ENCODE data around the gene ADGRB2. TPM values are rescaled to one million over a fixed set of nuclear protein-coding genes. Genes with fewer than 3 reads are reported as not detected.
A peak's percentile ranks its signal among the peaks of the same experiment; 100 is the strongest.

Gene ADGRB2
- total RNA-seq, 2 experiments from 2014 or later: 4.0 to 11.4 TPM

- H3K4me2 ChIP-seq (ENCODE audit: low read length): no peak overlapping the region
These were observed 84.4 kb downstream of the ADGRB2 start for GRCh38 chr1:31679676-31680230.

GRCh38 chr1:31679091-31679490 is 85.0 kb downstream of the ADGRB2 start:
- intact Hi-C loops (cut with micrococcal nuclease; ENCODE audit: unreplicated experiment): no loop called here
- no peaks in the 10 kb centered on the region for H3K9me3 ChIP-seq (ENCODE audit: low read length)
- H3K4me3 ChIP-seq (ENCODE audit: low read depth, low read length, poor library complexity, severe bottlenecking): no peak overlapping the region
- H3K4me2 ChIP-seq (ENCODE audit: low read length): no peak overlapping the region
- no peaks in the 10 kb centered on the region for H3K9me2 ChIP-seq (ENCODE audit: insufficient read depth, low read length)
- CTCF ChIA-PET (ENCODE audit: unreplicated experiment): no interaction called here
- no TSS peak for BruUV-seq (replicated peaks)
- no peak overlapping the region for H3K27ac ChIP-seq (ENCODE audit: low read depth, low read length, poor library complexity, severe bottlenecking)
- DNase-seq (ENCODE audit: low spot score): no peak
- H4K20me1 ChIP-seq (ENCODE audit: insufficient read depth, low read length): no peaks in the 10 kb centered on the region
- no peaks in the 10 kb centered on the region for H3K79me2 ChIP-seq (ENCODE audit: insufficient read depth, low read depth, low read length)
- POLR2A ChIA-PET: no interaction called here
- H3K36me3 ChIP-seq (ENCODE audit: insufficient read depth, low read length): no peaks in the 10 kb centered on the region
- no peaks in the 10 kb centered on the region for H3K4me1 ChIP-seq (ENCODE audit: insufficient read depth, low read length, poor library complexity, severe bottlenecking)
- TF ChIP-seq EZH2phosphoT487 (IDR thresholded peaks at IDR 0.05; ENCODE audit: borderline replicate concordance, low read depth, low read length) (no peak), CTCF (conservative IDR thresholded peaks at IDR 0.05; ENCODE audit: low read length) (no peak)
- H2AFZ ChIP-seq (ENCODE audit: low read length): no peak overlapping the region

More at GRCh38 chr1:31679676-31680230, 84.4 kb downstream of the ADGRB2 start:
- TF ChIP-seq CTCF (conservative IDR thresholded peaks at IDR 0.05; ENCODE audit: low read length) (peak; percentile 39; the same call in 1 of the 2 replicates), EZH2phosphoT487 (IDR thresholded peaks at IDR 0.05; ENCODE audit: borderline replicate concordance, low read depth, low read length) (no peak)
- no peak for DNase-seq (ENCODE audit: low spot score)
- no peaks in the 10 kb centered on the region for H3K36me3 ChIP-seq (ENCODE audit: insufficient read depth, low read length)
- H3K9me2 ChIP-seq (ENCODE audit: insufficient read depth, low read length): no peaks in the 10 kb centered on the region
- no peaks in the 10 kb centered on the region for H4K20me1 ChIP-seq (ENCODE audit: insufficient read depth, low read length)
- CTCF ChIA-PET (ENCODE audit: unreplicated experiment): no interaction called here
- no peaks in the 10 kb centered on the region for H3K79me2 ChIP-seq (ENCODE audit: insufficient read depth, low read depth, low read length)
- H3K4me3 ChIP-seq (ENCODE audit: low read depth, low read length, poor library complexity, severe bottlenecking): no peak overlapping the region
- POLR2A ChIA-PET: no interaction called here
- no TSS peak for BruUV-seq (replicated peaks)
- intact Hi-C loops (cut with micrococcal nuclease; ENCODE audit: unreplicated experiment): no loop called here
- H3K27ac ChIP-seq (ENCODE audit: low read depth, low read length, poor library complexity, severe bottlenecking): no peak overlapping the region
- H2AFZ ChIP-seq (ENCODE audit: low read length): no peak overlapping the region
- no peaks in the 10 kb centered on the region for H3K4me1 ChIP-seq (ENCODE audit: insufficient read depth, low read length, poor library complexity, severe bottlenecking)
- no peaks in the 10 kb centered on the region for H3K9me3 ChIP-seq (ENCODE audit: low read length)

- no peak for DNase-seq (ENCODE audit: low spot score)
- H3K4me3 ChIP-seq (ENCODE audit: low read depth, low read length, poor library complexity, severe bottlenecking): no peak overlapping the region
- CTCF ChIA-PET (ENCODE audit: unreplicated experiment): no interaction called here
- POLR2A ChIA-PET: no interaction called here
- no peaks in the 10 kb centered on the region for H3K4me1 ChIP-seq (ENCODE audit: insufficient read depth, low read length, poor library complexity, severe bottlenecking)
- no peaks in the 10 kb centered on the region for H3K9me2 ChIP-seq (ENCODE audit: insufficient read depth, low read length)
- H3K9me3 ChIP-seq (ENCODE audit: low read length): no peaks in the 10 kb centered on the region
- H3K27ac ChIP-seq (ENCODE audit: low read depth, low read length, poor library complexity, severe bottlenecking): no peak overlapping the region
- TF ChIP-seq CTCF (conservative IDR thresholded peaks at IDR 0.05; ENCODE audit: low read length): no peak
- no peak for TF ChIP-seq EZH2phosphoT487 (IDR thresholded peaks at IDR 0.05; ENCODE audit: borderline replicate concordance, low read depth, low read length)
- intact Hi-C loops (cut with micrococcal nuclease; ENCODE audit: unreplicated experiment): no loop called here
- no peaks in the 10 kb centered on the region for H3K36me3 ChIP-seq (ENCODE audit: insufficient read depth, low read length)
- no peak overlapping the region for H3K4me2 ChIP-seq (ENCODE audit: low read length)
- no peaks in the 10 kb centered on the region for H4K20me1 ChIP-seq (ENCODE audit: insufficient read depth, low read length)
- H3K79me2 ChIP-seq (ENCODE audit: insufficient read depth, low read depth, low read length): no peaks in the 10 kb centered on the region
- no TSS peak for BruUV-seq (replicated peaks)
- no peak overlapping the region for H2AFZ ChIP-seq (ENCODE audit: low read length)
These were observed 85.5 kb downstream of the ADGRB2 start for GRCh38 chr1:31678681-31679080.

Data from OCI-LY7 (cell line).